ENCODE measurements around the gene SOD2. TPM values are rescaled to one million over a fixed set of nuclear protein-coding genes. Genes with fewer than 3 reads are reported as not detected.
"Not testable (repeated sequence)": the region's sequence is repeated elsewhere in the genome, so short reads cannot be mapped to it uniquely, and the experiment has no call there.

Gene SOD2
- total RNA-seq, 4 donors from 2014 or later = 147 to 927 (median 395) TPM

DNA sequence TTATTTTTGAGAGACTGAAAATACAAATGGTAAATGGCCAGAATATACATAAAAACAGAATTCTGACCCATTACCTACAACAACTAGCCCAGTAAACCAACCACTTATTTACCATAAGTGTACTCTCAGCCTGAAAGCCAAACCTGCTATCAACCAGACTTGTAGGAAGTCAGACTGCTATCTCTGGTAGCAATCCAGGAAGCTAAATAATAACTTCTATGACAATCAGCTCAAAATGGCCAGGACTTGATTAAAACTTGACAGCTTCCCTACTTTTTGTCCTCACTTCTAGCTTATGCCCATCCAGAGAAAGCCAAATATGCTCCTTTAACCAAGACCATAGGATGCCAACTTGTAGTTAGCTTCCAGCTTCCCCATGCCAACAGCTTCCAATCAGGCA, 29.6 kb upstream of the SOD2 start:
- H3K4me3 ChIP-seq = no peak overlapping the region
- no peaks in the 10 kb centered on the region for H3K27me3 ChIP-seq
- no peak overlapping the region for H3K27ac ChIP-seq (replicated peaks in 1 of 4)
- no peak for TF ChIP-seq POLR2A (IDR thresholded peaks at IDR 0.05; ENCODE audit: low read depth)
- TF ChIP-seq EP300 (IDR thresholded peaks at IDR 0.05) = no peak
- no peak for TF ChIP-seq POLR2AphosphoS5 (IDR thresholded peaks at IDR 0.05)
- TF ChIP-seq, protein P1, sequence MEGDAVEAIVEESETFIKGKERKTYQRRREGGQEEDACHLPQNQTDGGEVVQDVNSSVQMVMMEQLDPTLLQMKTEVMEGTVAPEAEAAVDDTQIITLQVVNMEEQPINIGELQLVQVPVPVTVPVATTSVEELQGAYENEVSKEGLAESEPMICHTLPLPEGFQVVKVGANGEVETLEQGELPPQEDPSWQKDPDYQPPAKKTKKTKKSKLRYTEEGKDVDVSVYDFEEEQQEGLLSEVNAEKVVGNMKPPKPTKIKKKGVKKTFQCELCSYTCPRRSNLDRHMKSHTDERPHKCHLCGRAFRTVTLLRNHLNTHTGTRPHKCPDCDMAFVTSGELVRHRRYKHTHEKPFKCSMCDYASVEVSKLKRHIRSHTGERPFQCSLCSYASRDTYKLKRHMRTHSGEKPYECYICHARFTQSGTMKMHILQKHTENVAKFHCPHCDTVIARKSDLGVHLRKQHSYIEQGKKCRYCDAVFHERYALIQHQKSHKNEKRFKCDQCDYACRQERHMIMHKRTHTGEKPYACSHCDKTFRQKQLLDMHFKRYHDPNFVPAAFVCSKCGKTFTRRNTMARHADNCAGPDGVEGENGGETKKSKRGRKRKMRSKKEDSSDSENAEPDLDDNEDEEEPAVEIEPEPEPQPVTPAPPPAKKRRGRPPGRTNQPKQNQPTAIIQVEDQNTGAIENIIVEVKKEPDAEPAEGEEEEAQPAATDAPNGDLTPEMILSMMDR (IDR thresholded peaks at IDR 0.05) = no peak
- intact Hi-C loops (cut with DNase I) = no loop called here
- H3K9me3 ChIP-seq = no peaks in the 10 kb centered on the region
- peaks cover 0 to 4% (median 0%) of the 10 kb centered on the region in 4 donors for H3K36me3 ChIP-seq
- DNase-seq (ENCODE audit: extremely low spot score) = no peak
- peaks cover 8 to 32% (median 21%) of the 10 kb centered on the region in 4 donors for H3K4me1 ChIP-seq

DNA sequence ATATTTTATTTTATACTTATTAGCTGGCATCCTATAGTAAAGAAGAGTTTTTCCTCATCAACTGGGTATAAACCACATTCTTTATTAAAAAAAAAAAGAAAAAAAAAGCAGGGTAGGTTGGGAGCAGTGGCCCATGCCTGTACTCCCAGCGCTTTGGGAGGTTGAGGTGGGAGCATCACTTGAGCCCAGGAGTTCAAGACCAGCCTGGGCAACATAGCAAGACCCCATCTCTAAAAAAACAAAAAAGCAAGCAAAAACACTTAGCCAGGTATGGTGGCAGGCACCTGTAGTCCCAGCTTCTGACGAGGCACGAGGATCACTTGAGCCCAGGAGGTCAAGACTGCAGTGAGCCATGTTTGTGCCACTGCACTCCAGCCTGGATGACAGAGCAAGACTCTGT, 28.9 kb upstream of the SOD2 start:
- WGBS = 98% methylated on average over 3 of the region's 3 CpGs
- intact Hi-C loops (cut with DNase I); H3K27ac ChIP-seq (replicated peaks in 1 of 4): not testable (repeated sequence)

DNA sequence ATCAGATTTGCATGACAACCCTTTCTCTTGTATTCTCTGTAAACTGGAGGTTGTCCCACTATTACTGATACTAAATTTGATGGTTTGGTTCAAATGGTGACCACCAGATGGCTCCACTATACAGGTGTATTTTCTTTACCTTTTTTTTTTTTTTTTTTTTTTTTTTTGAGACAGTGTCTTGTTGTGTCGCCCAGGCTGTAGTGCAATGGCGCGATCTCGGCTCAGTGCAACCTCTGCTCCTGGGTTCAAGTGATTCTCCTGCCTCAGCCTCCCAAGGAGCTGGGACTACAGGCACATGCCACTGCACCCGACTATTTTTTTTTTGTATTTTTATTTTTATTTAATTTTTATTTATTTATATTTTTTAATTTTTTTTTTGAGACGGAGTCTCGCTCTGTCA, 27.7 kb upstream of the SOD2 start:
- Histone ChIP-seq H3K4me1 (peaks cover 19 to 42% (median 32%) of the 10 kb centered on the region in 4 donors), H3K27ac (replicated peaks in 1 of 4) (no peak overlapping the region), H3K9me3 (no peaks in the 10 kb centered on the region), H3K27me3 (no peaks in the 10 kb centered on the region), H3K36me3 (peaks cover 0 to 4% (median 0%) of the 10 kb centered on the region in 4 donors), H3K4me3 (no peak overlapping the region)
- 76% methylated on average over 7 of the region's 7 CpGs for WGBS
- no peak for DNase-seq (ENCODE audit: extremely low spot score)
- no peak for TF ChIP-seq POLR2A (IDR thresholded peaks at IDR 0.05; ENCODE audit: low read depth)
- no peak for TF ChIP-seq POLR2AphosphoS5 (IDR thresholded peaks at IDR 0.05)
- TF ChIP-seq EP300 (IDR thresholded peaks at IDR 0.05) = no peak
- TF ChIP-seq, protein P1 (IDR thresholded peaks at IDR 0.05) = peak; percentile 34 to 46 (median 34)
- intact Hi-C loops (cut with DNase I) = no loop called here

More for the DNA sequence above, 28.9 kb upstream of the SOD2 start:
- peaks cover 13 to 39% (median 27%) of the 10 kb centered on the region in 4 donors for H3K4me1 ChIP-seq
- not testable (repeated sequence) for DNase-seq (ENCODE audit: extremely low spot score); H3K27me3 ChIP-seq; H3K36me3 ChIP-seq; H3K4me3 ChIP-seq; H3K9me3 ChIP-seq

DNA sequence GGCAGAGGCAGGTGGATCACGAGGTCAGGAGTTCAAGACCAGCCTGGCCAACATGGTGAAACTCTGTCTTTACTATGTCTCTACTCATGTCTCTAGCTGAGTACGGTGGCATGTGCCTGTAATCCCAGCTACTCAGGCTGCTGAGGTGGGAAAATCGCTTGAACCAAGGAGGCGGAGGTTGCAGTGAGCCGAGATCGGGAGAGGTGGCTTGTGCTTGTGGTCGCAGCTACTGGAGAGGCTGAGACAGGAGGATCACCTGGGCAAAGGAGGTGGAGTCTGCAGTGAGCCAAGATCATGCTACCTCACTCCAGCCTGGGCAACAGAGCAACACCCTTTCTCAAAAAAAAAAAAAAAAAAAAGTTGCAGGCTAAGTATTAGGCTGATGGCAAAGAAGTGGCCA, 26.2 kb upstream of the SOD2 start:
- no peak for DNase-seq (ENCODE audit: extremely low spot score)

DNA sequence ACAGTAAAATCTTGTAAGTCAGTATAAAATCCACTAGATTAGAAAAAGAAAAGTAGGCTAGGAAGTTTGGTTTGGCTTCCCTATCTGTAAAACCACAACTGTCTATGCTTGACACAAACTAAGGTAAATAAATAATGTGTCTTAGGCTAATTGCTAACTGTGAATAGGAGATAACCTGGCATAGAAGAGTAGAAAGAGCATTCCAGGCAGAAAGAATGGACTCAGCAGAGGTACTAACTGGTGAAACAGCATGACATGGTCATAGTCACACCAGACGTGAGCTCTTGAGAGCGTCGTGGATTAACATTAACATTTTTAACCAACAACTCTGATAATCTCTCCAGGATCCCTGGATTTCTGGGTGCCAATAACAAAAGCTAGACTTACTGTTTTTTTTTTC, 25.6 kb upstream of the SOD2 start:
- no peak overlapping the region for H3K27ac ChIP-seq (replicated peaks in 1 of 4)
- no peaks in the 10 kb centered on the region for H3K36me3 ChIP-seq
- intact Hi-C loops (cut with DNase I) = no loop called here
- no peaks in the 10 kb centered on the region for H3K9me3 ChIP-seq
- DNase-seq (ENCODE audit: extremely low spot score) = no peak
- no peaks in the 10 kb centered on the region for H3K27me3 ChIP-seq
- TF ChIP-seq, protein P1 (IDR thresholded peaks at IDR 0.05) = no peak
- no peak for TF ChIP-seq POLR2A (IDR thresholded peaks at IDR 0.05; ENCODE audit: low read depth)
- no peak for TF ChIP-seq POLR2AphosphoS5 (IDR thresholded peaks at IDR 0.05)
- no peak for TF ChIP-seq EP300 (IDR thresholded peaks at IDR 0.05)
- 72% methylated on average over 3 of the region's 3 CpGs for WGBS
- peaks cover 24 to 44% (median 37%) of the 10 kb centered on the region in 4 donors for H3K4me1 ChIP-seq
- H3K4me3 ChIP-seq = no peak overlapping the region

More for the DNA sequence above, 26.2 kb upstream of the SOD2 start:
- H3K9me3 ChIP-seq = no peaks in the 10 kb centered on the region
- peaks cover 24 to 42% (median 37%) of the 10 kb centered on the region in 4 donors for H3K4me1 ChIP-seq
- no peaks in the 10 kb centered on the region for H3K27me3 ChIP-seq
- no peak overlapping the region for H3K4me3 ChIP-seq
- intact Hi-C loops (cut with DNase I) = no loop called here
- WGBS = 93% methylated on average over 7 of the region's 7 CpGs
- TF ChIP-seq POLR2A (IDR thresholded peaks at IDR 0.05; ENCODE audit: low read depth) = no peak
- TF ChIP-seq, protein P1 (IDR thresholded peaks at IDR 0.05) = no peak
- H3K27ac ChIP-seq (replicated peaks in 1 of 4) = no peak overlapping the region
- peaks cover 0 to under 1% (median 0%) of the 10 kb centered on the region in 4 donors for H3K36me3 ChIP-seq
